Superior temporal gyrus (tissue), 1 donor: ENCODE measurements around the gene TIMP3.

ENCODE experiments used
- DNase-seq: peaks from one replicate; pipeline ENCODE4 v3.0.0-alpha.2; 2016; ENCODE audit errors: extremely low spot score

TIMP3 gene

GRCh38 chr22:32786027-32786418 is 15.5 kb upstream of the TIMP3 start:
- no peak for DNase-seq

GRCh38 chr22:32788904-32789624 is 12.4 kb upstream of the TIMP3 start:
- no peak for DNase-seq

GRCh38 chr22:32789797-32790620 is 11.5 kb upstream of the TIMP3 start:
- DNase-seq: no peak

- DNase-seq: no peak
Observed at GRCh38 chr22:32791056-32791455, 10.4 kb upstream of the TIMP3 start.

GRCh38 chr22:32791485-32791884 is 10.0 kb upstream of the TIMP3 start:
- DNase-seq: no peak

- no peak for DNase-seq
Observed at GRCh38 chr22:32793589-32793988, 7.9 kb upstream of the TIMP3 start.

- DNase-seq: peak; percentile 75
Observed at GRCh38 chr22:32794449-32795213, 6.9 kb upstream of the TIMP3 start.

GRCh38 chr22:32795214-32795596 is 6.3 kb upstream of the TIMP3 start:
- no peak for DNase-seq

- peak; percentile 86 for DNase-seq
Observed at GRCh38 chr22:32796865-32797573, 4.5 kb upstream of the TIMP3 start.

GRCh38 chr22:32799496-32799895 is 2.0 kb upstream of the TIMP3 start:
- no peak for DNase-seq

GRCh38 chr22:32800158-32800882 is 1.2 kb upstream of the TIMP3 start:
- no peak for DNase-seq

GRCh38 chr22:32800994-32801536 is 440 bp upstream of the TIMP3 start:
- DNase-seq: no peak

GRCh38 chr22:32802237-32802765 is 796 bp downstream of the TIMP3 start:
- no peak for DNase-seq

- DNase-seq: no peak
Observed at GRCh38 chr22:32803020-32803737, 1.7 kb downstream of the TIMP3 start.

- DNase-seq: no peak
Observed at GRCh38 chr22:32803738-32804435, 2.4 kb downstream of the TIMP3 start.

GRCh38 chr22:32804531-32805360 is 3.2 kb downstream of the TIMP3 start:
- no peak for DNase-seq

GRCh38 chr22:32805361-32805881 is 3.9 kb downstream of the TIMP3 start:
- DNase-seq: no peak

GRCh38 chr22:32806296-32806695 is 4.8 kb downstream of the TIMP3 start:
- DNase-seq: no peak
